Keratinocyte (primary cell): ENCODE measurements around the gene POMP.

Source experiments
- CTCF ChIP-seq, 3 experiments: IDR thresholded peaks in 1 of 3; conservative IDR thresholded peaks in 1 of 3; optimal IDR thresholded peaks in 1 of 3; 2 replicates in 2 of 3; 3 replicates in 1 of 3; pipeline versions ENCODE3 to v1.5.1; 2011; ENCODE audit warnings: low read length in 3 of 3, mild to moderate bottlenecking in 3 of 3, moderate library complexity in 2 of 3, control low read depth in 1 of 3, inconsistent platforms in 1 of 3; ENCODE audit not compliant: insufficient read depth in 2 of 3; ENCODE audit errors: extremely low read depth in 1 of 3
- EZH2 ChIP-seq: IDR thresholded peaks from one replicate; pipeline ENCODE4 v1.6.1; 2012; ENCODE audit warnings: inconsistent platforms, mild to moderate bottlenecking, low read length, moderate library complexity

GRCh38 chr13:28710161-28710560 lies 51.2 kb downstream of the POMP start:
- no peak for TF ChIP-seq CTCF (optimal IDR thresholded peaks at IDR 0.05 in 1 of 3, IDR thresholded peaks at IDR 0.05 in 1 of 3, conservative IDR thresholded peaks at IDR 0.05 in 1 of 3; ENCODE audit: extremely low read depth in 1 of 3, insufficient read depth in 2 of 3, low read length in 3 of 3)
- TF ChIP-seq EZH2, result no peak
